CD4-positive, alpha-beta T cell (primary cell): ENCODE data around the gene WDR82. TPM values are rescaled to one million over a fixed set of nuclear protein-coding genes. Genes with fewer than 3 reads are reported as not detected.
A peak's percentile ranks its signal among the peaks of the same experiment; 100 is the strongest.

Experiments
- ATAC-seq: fragments of 200-7000 bp; cut with Tn5 transposase; one replicate; pipeline ENCODE4 v1.10.0; 2022; ENCODE audit warnings: mild to moderate bottlenecking; ENCODE audit not compliant: poor library complexity
- CTCF ChIA-PET: fragments of 350-600 bp; sonication (Branson Sonifier 250); formaldehyde crosslinking; loops from one replicate; lab custom pipeline; 2021; ENCODE audit warnings: antibody characterized with exemption, inconsistent platforms; lab: Charles Lee
- POLR2A ChIA-PET: fragments of 350-600 bp; sonication (Branson Sonifier 250); formaldehyde crosslinking; loops from one replicate; lab custom pipeline; 2021; ENCODE audit warnings: antibody characterized with exemption, inconsistent platforms; lab: Charles Lee
- DNase-seq, 14 experiments: peaks; one replicate each; pipeline ENCODE4 v3.0.0-alpha.2; 2013 to 2020; ENCODE audit warnings: mixed read lengths in 2 of 14
- H3K27ac ChIP-seq, 2 donors: one replicate each; pipeline versions ENCODE4 v1.5.1 to v1.7.0; 2013; ENCODE audit warnings: low read length in 2 of 2, low read depth in 1 of 2, mild to moderate bottlenecking in 1 of 2
- H3K27me3 ChIP-seq, 2 experiments: 1 replicate in 1 of 2; 2 replicates in 1 of 2; pipeline versions ENCODE4 v1.6.1 to v1.7.0; 2013; ENCODE audit warnings: low read length in 2 of 2, control low read depth in 1 of 2, mild to moderate bottlenecking in 1 of 2, moderate library complexity in 1 of 2; ENCODE audit not compliant: insufficient read depth in 2 of 2, control insufficient read depth in 1 of 2
- H3K36me3 ChIP-seq: one replicate; pipeline ENCODE4 v1.6.1; 2013; ENCODE audit warnings: low read length, control low read depth; ENCODE audit not compliant: insufficient read depth
- H3K4me1 ChIP-seq: one replicate; pipeline ENCODE4 v1.6.1; 2013; ENCODE audit warnings: low read length, control low read depth; ENCODE audit not compliant: insufficient read depth
- H3K4me3 ChIP-seq: one replicate; pipeline ENCODE4 v1.5.1; 2013; ENCODE audit warnings: mild to moderate bottlenecking, low read length, moderate library complexity
- H3K9me3 ChIP-seq, 2 experiments: 1 replicate in 1 of 2; 2 replicates in 1 of 2; pipeline versions ENCODE4 v1.6.1 to v1.7.0; 2013; ENCODE audit warnings: low read length in 2 of 2, mild to moderate bottlenecking in 2 of 2, control low read depth in 1 of 2, moderate library complexity in 1 of 2; ENCODE audit not compliant: control insufficient read depth in 1 of 2, insufficient read depth in 1 of 2
- H3K27ac Mint-ChIP-seq: one replicate; pipeline ENCODE4 v1.8.0; 2020; ENCODE audit warnings: mixed read lengths
- H3K27me3 Mint-ChIP-seq: one replicate; pipeline ENCODE4 v1.8.0; 2021; ENCODE audit warnings: mixed read lengths
- H3K36me3 Mint-ChIP-seq: one replicate; pipeline ENCODE4 v1.8.0; 2021; ENCODE audit warnings: low read depth, mixed read lengths
- H3K4me1 Mint-ChIP-seq: one replicate; pipeline ENCODE4 v1.8.0; 2021; ENCODE audit warnings: low read depth, mixed read lengths
- H3K4me3 Mint-ChIP-seq: one replicate; pipeline ENCODE4 v1.8.0; 2020; ENCODE audit warnings: mild to moderate bottlenecking, mixed read lengths
- H3K9me3 Mint-ChIP-seq: one replicate; pipeline ENCODE4 v1.8.0; 2020; ENCODE audit warnings: mixed read lengths
- intact Hi-C, 2 experiments: fragments of 100-400 bp; cut with DNase I in 1 of 2; cut with micrococcal nuclease in 1 of 2; formaldehyde crosslinking; loops; one replicate each; pipeline versions ENCODE4 v1.15.1 to v1.9.0; 2023 to 2025; cut with DNase I, micrococcal nuclease
- total RNA-seq, 174 experiments: library from RNA in 2 of 174; stranded (reverse) in 2 of 174; gene quantifications; one replicate each; pipeline ENCODE4 v1.2.3 and lab custom pipeline; 2021 to 2026
- TF ChIP-seq, protein P1 (sequence below): fragments of 200-600 bp; IDR thresholded peaks from one replicate; pipeline ENCODE4 v1.8.0; 2022; ENCODE audit warnings: antibody characterized with exemption, mild to moderate bottlenecking

WDR82 gene
- total RNA-seq, 2 experiments from 2014 or later = 114 TPM

DNA sequence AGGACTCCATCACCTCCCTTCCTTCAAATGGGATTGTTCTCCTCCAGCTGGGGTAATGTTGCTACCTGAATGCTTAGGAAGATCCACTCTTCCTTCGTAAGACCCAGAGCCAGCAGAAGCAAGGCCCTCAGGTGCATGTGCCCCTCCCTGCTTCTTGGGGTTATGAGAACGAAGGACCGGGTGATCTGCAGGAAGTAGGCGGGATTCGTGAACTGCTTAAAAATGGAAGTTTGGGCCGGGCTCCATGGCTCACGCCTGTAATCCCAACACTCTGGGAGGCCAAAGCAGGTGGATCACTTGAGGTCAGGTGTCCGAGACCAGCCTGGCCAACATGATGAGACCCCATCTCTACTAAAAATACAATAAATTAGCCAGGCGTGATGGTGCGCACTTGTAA, 61.0 kb downstream of the WDR82 start:
- CTCF ChIA-PET = interaction anchor here (1.1 to 4.0 kb wide), 5 partner anchors 14 to 122 kb away, joined by 3 to 19 read pairs (median 7); partner anchors contain the start of genes TWF2 and WDR82
- H3K36me3 Mint-ChIP-seq = peaks cover 43% of the 10 kb centered on the region
- intact Hi-C loops = loop anchor here in 1 of 2 experiments (5.0 kb wide), 1 partner anchor 190 kb away; no protein-coding TSS in a partner anchor
- H3K27me3 Mint-ChIP-seq = no peaks in the 10 kb centered on the region
- Histone ChIP-seq H3K27ac (peak overlapping the region in 1 of 2 donors; percentile 57), H3K36me3 (peaks cover 33% of the 10 kb centered on the region), H3K4me1 (peaks cover 80% of the 10 kb centered on the region), H3K4me3 (no peak overlapping the region), H3K27me3 (no peaks in the 10 kb centered on the region), H3K9me3 (no peaks in the 10 kb centered on the region)
- TF ChIP-seq, protein P1, sequence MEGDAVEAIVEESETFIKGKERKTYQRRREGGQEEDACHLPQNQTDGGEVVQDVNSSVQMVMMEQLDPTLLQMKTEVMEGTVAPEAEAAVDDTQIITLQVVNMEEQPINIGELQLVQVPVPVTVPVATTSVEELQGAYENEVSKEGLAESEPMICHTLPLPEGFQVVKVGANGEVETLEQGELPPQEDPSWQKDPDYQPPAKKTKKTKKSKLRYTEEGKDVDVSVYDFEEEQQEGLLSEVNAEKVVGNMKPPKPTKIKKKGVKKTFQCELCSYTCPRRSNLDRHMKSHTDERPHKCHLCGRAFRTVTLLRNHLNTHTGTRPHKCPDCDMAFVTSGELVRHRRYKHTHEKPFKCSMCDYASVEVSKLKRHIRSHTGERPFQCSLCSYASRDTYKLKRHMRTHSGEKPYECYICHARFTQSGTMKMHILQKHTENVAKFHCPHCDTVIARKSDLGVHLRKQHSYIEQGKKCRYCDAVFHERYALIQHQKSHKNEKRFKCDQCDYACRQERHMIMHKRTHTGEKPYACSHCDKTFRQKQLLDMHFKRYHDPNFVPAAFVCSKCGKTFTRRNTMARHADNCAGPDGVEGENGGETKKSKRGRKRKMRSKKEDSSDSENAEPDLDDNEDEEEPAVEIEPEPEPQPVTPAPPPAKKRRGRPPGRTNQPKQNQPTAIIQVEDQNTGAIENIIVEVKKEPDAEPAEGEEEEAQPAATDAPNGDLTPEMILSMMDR = no peak
- H3K4me3 Mint-ChIP-seq = peak overlapping the region; percentile 40
- peak overlapping the region; percentile 76 for H3K27ac Mint-ChIP-seq
- peak; percentile 14 for ATAC-seq
- peak in 2 of 14 experiments; percentile 51 to 59 for DNase-seq
- POLR2A ChIA-PET = interaction anchor here (0.5 to 7.5 kb wide), 16 partner anchors 9 to 881 kb away, joined by 3 to 64 read pairs (median 4); partner anchors contain the start of genes DUSP7, POC1A, TWF2 and WDR82
- H3K9me3 Mint-ChIP-seq = no peaks in the 10 kb centered on the region
- H3K4me1 Mint-ChIP-seq = peaks cover 64% of the 10 kb centered on the region

DNA sequence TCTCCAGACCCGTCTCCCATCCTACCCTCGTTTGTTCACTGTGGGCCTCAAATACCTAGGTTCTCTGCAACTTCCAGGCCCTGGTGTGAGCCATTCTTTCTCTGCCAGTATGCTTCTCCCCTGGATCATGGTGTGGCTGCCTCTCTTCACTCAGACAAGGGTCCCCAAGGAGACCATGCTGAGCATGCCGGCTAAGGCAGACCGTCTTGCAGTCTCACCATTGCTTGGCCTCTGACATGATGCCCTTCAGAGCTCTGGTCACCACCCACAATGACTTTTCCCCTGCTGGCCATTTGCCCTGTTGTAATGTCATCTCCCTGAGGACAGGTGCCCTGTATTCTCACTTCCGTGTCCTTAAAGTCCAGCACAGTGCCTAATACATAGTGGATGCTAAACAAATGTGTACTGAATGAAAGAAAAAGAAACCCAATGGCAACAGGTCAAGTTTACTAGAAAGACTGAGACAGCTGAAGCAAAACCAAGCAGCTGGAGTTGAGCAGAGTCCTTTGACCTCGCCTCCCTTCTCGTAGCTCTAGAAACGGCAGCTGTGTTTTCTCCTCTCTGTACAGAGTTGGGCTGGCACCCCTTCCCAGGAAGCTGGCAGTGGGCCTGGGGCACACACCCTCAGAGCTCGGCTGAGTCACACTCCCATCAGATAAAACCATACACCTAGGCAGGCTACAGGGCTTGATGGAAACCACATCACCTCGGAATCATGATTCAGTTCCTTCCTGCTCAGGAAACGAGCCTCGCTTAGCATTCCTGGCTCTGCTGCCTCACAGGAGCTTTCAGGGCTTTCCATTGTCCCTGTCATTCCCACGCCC, 61.7 kb downstream of the WDR82 start:
- H3K4me3 Mint-ChIP-seq = peak overlapping the region; percentile 40
- H3K9me3 ChIP-seq = no peaks in the 10 kb centered on the region
- peak overlapping the region; percentile 18 to 57 for H3K27ac ChIP-seq
- no peaks in the 10 kb centered on the region for H3K27me3 ChIP-seq
- ChIA-PET POLR2A (interaction anchor here (0.5 to 7.5 kb wide), 18 partner anchors 9 to 881 kb away, joined by 3 to 64 read pairs (median 4); partner anchors contain the start of genes DUSP7, POC1A, TLR9 and TWF2), CTCF (interaction anchor here (0.6 to 4.0 kb wide), 6 partner anchors 15 to 1916 kb away, joined by 3 to 19 read pairs (median 6); partner anchors contain the start of genes TWF2 and WDR82)
- DNase-seq = peak in 13 of 14 experiments; percentile 49 to 87 (median 71)
- peaks cover 58% of the 10 kb centered on the region for H3K4me1 Mint-ChIP-seq
- H3K36me3 Mint-ChIP-seq = peaks cover 49% of the 10 kb centered on the region
- intact Hi-C loops = loop anchor here in 1 of 2 experiments (5.0 kb wide), 1 partner anchor 191 kb away; no protein-coding TSS in a partner anchor
- TF ChIP-seq, protein P1 = no peak
- no peaks in the 10 kb centered on the region for H3K27me3 Mint-ChIP-seq
- ATAC-seq = peak; percentile 85
- peaks cover 39% of the 10 kb centered on the region for H3K36me3 ChIP-seq
- H3K9me3 Mint-ChIP-seq = no peaks in the 10 kb centered on the region
- H3K27ac Mint-ChIP-seq = peak overlapping the region; percentile 76
- peaks cover 74% of the 10 kb centered on the region for H3K4me1 ChIP-seq
- H3K4me3 ChIP-seq = no peak overlapping the region

DNA sequence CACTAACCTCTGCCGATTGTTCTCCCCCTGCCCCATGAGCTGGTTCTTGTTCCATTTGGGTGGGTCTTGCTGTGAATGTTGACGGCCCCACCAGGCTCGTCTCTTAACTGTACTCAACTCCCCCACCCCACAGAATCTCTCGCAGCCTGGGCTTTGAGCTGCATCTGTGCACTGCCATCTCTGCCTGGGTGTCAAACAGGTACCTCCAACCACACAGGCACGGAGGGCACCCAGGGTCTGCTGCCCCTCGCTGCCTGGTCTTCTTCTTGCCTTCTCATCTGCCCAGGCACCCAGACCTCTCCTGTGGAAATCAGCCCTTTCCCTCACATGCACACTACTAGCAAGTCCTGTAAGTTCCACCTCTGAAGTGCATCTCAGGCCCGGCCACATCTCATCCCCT, 63.1 kb downstream of the WDR82 start:
- H3K27ac Mint-ChIP-seq = peak overlapping the region; percentile 65
- no peak overlapping the region for H3K4me3 Mint-ChIP-seq
- H3K4me1 ChIP-seq = peaks cover 60% of the 10 kb centered on the region

More for the DNA sequence above, 63.1 kb downstream of the WDR82 start:
- no peaks in the 10 kb centered on the region for H3K9me3 Mint-ChIP-seq
- H3K36me3 Mint-ChIP-seq = peaks cover 63% of the 10 kb centered on the region
- ChIA-PET POLR2A (interaction anchor here (0.8 to 1.6 kb wide), 2 partner anchors 38 to 125 kb away, joined by 3 read pairs; no protein-coding TSS in a partner anchor), CTCF (interaction anchor here (0.6 to 1.0 kb wide), 2 partner anchors 124 to 839 kb away, joined by 3 read pairs; no protein-coding TSS in a partner anchor)
- H3K27me3 Mint-ChIP-seq = no peaks in the 10 kb centered on the region
- Histone ChIP-seq H3K9me3 (no peaks in the 10 kb centered on the region), H3K36me3 (peaks cover 53% of the 10 kb centered on the region), H3K4me3 (no peak overlapping the region), H3K27ac (peak overlapping the region in 1 of 2 donors; percentile 55), H3K27me3 (no peaks in the 10 kb centered on the region)
- ATAC-seq (no peak), DNase-seq (no peak)
- H3K4me1 Mint-ChIP-seq = peaks cover 47% of the 10 kb centered on the region
- intact Hi-C loops = loop anchor here in 1 of 2 experiments (5.0 kb wide), 1 partner anchor 192 kb away; no protein-coding TSS in a partner anchor
- TF ChIP-seq, protein P1 = no peak
